G401 (cell line): ENCODE data around the gene KCNE1. TPM values are rescaled to one million over a fixed set of nuclear protein-coding genes. Genes with fewer than 3 reads are reported as not detected.
A peak's percentile ranks its signal among the peaks of the same experiment; 100 is the strongest.
"Not testable (repeated sequence)": the region's sequence is repeated elsewhere in the genome, so short reads cannot be mapped to it uniquely, and the experiment has no call there.

ENCODE experiments used
- DNase-seq: peaks from one replicate; pipeline ENCODE4 v3.0.0-alpha.2; 2015; ENCODE audit warnings: low spot score
- in situ Hi-C: cut with HindIII; loops from 2 replicates; pipeline ENCODE4 v1.10.0; 2016; ENCODE audit warnings: low sequenced_read_pairs, mixed read lengths
- total RNA-seq: library from RNA; depleted of rRNA; stranded (reverse); fragments of >200 nt; shearing (Covaris generic); gene quantifications from 2 replicates; pipeline ENCODE4 v1.2.3, GENCODE V29; 2014; rRNA removed

The KCNE1 gene
- 0.14 and 0.18 TPM in 2 replicates for total RNA-seq

- in situ Hi-C loops = no loop called here
- DNase-seq = no peak
Observed at GRCh38 chr21:34511787-34512455, at the start of gene KCNE1. Gene KCNE1 (minus strand): TSS chr21:34512210. CDS start chr21:34449634, 62,576 bp downstream.

- in situ Hi-C loops = no loop called here
- DNase-seq = no peak
Observed at GRCh38 chr21:34561806-34562205, 49.8 kb upstream of the KCNE1 start.

GRCh38 chr21:34560609-34561008, 48.6 kb upstream of the KCNE1 start:
- DNase-seq = no peak
- in situ Hi-C loops = no loop called here

GRCh38 chr21:34560021-34560420, 48.0 kb upstream of the KCNE1 start:
- in situ Hi-C loops = no loop called here
- no peak for DNase-seq

- in situ Hi-C loops = no loop called here
- DNase-seq = no peak
Observed at GRCh38 chr21:34559089-34559631, 47.1 kb upstream of the KCNE1 start.

GRCh38 chr21:34558166-34558565, 46.2 kb upstream of the KCNE1 start:
- no peak for DNase-seq
- in situ Hi-C loops = no loop called here

GRCh38 chr21:34557261-34557660, 45.3 kb upstream of the KCNE1 start:
- in situ Hi-C loops = no loop called here
- DNase-seq = no peak

- in situ Hi-C loops, DNase-seq: not testable (repeated sequence)
Observed at GRCh38 chr21:34554670-34555069, 42.7 kb upstream of the KCNE1 start.

GRCh38 chr21:34554227-34554626, 42.2 kb upstream of the KCNE1 start:
- in situ Hi-C loops = no loop called here
- no peak for DNase-seq

GRCh38 chr21:34553151-34553952, 41.3 kb upstream of the KCNE1 start:
- in situ Hi-C loops = no loop called here

GRCh38 chr21:34552360-34553098, 40.5 kb upstream of the KCNE1 start:
- in situ Hi-C loops = no loop called here

More at GRCh38 chr21:34553151-34553952, 41.3 kb upstream of the KCNE1 start:
- no peak for DNase-seq

GRCh38 chr21:34550182-34550799, 38.3 kb upstream of the KCNE1 start:
- in situ Hi-C loops = no loop called here
- DNase-seq = no peak

More at GRCh38 chr21:34552360-34553098, 40.5 kb upstream of the KCNE1 start:
- DNase-seq = no peak

- no peak for DNase-seq
- in situ Hi-C loops = no loop called here
Observed at GRCh38 chr21:34548781-34549376, 36.9 kb upstream of the KCNE1 start.

- in situ Hi-C loops = no loop called here
- no peak for DNase-seq
Observed at GRCh38 chr21:34546542-34546941, 34.5 kb upstream of the KCNE1 start.

GRCh38 chr21:34545079-34545884, 33.3 kb upstream of the KCNE1 start:
- in situ Hi-C loops = no loop called here
- DNase-seq = peak; percentile 19

GRCh38 chr21:34544032-34544496, 32.1 kb upstream of the KCNE1 start:
- DNase-seq = peak; percentile 32
- in situ Hi-C loops = no loop called here

- in situ Hi-C loops = no loop called here
- no peak for DNase-seq
Observed at GRCh38 chr21:34543017-34543416, 31.0 kb upstream of the KCNE1 start.

- in situ Hi-C loops = no loop called here
- DNase-seq = no peak
Observed at GRCh38 chr21:34540206-34540605, 28.2 kb upstream of the KCNE1 start.
